Activated T-helper 1 cell treated with Interleukin-2 at 50 U/mL for 16 hours (primary cell): ENCODE data around the gene SEMA5B.

Experiments
- DNase-seq: peaks from one replicate; pipeline ENCODE4 v3.0.0-alpha.2; 2020; ENCODE audit warnings: low read depth

The SEMA5B gene

DNA sequence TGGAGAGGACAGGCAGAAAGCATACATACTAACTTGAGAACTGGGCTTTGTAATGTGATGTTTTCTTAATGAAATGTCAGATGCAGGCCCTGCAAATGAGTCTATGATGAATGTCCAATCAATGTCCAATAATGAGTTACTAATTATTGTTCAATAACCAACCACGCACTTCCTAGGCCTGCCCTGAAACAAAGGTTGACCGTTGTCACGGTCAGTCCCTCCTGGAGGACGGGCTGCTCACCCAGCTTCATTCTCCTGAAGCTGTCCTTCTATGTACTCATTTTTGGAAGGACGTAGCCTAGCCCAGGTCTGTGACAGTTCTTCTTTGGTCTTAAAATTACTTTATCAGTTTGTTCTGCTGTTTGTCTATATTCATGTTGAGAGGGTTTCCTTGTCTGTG is 30.9 kb upstream of the SEMA5B start:
- DNase-seq = no peak

DNA sequence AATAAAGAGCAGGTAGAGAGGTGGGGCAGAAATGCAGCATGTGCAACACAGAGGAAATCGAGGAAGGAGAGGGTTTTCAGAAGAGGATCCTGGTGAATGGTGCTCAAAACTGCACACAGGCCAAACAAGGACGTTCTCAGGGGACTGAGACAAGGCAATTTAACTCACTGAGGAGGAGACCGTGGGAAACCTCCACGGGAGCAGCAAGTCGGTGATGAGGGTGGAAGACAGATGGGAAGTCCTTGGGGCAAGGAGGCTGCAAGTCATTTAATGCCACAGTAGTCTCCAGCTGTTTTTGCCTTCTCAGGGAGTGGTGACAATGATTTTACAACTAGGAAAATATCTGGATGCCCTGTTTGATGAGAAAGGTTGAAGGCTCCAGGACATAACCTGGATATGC is 27.8 kb upstream of the SEMA5B start:
- DNase-seq = no peak

DNA sequence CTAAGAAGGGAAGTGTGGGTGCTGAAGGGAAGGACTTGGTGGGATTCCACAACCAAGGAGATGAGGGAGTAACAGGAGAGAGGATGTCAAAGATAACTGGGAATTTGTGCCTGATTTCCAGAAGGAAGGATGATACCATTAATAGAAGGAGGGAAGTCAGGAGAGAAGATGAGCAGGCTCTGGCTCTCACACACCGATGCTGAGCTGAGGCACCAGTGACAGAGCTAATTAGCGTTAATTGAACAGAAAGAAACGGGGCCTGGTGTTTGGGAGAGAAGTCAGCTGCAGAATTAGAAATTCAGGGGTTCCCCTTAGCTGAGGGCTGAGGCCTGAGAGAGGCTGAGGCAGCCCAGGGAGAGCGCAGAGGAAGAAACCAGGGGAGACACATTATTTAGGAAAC is 27.4 kb upstream of the SEMA5B start:
- DNase-seq = no peak

DNA sequence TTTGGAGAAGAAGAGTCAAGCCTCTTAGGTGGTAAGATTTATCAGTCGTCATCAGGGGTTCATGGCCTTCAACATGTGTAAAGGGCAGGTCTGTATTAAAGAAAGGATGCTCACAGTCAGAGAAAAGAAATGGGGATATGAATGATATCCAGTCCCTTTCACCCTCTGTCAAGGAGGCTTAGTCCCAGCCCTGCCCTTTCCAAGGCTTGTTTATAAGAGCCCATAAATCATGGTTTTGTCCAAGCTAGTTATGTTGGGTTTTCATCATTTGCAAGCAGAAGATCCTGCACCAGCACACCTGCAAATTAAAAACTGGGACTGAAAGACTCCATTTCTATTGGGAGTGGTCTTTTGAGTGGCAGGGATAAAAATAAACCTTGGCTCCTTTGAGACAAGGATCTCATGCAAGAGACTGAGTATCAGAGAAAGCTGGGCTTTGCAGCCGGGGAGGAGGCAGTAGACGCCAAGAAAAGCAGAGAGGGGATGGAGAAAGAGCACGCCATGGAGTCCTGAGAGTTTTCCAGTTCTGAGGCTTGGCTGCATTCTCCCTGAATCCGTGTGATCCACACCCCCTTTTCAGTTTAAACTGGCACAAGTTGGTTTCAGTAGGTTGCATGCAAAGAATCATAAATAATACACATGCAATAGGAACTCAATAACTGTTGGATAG is 26.7 kb upstream of the SEMA5B start:
- no peak for DNase-seq

DNA sequence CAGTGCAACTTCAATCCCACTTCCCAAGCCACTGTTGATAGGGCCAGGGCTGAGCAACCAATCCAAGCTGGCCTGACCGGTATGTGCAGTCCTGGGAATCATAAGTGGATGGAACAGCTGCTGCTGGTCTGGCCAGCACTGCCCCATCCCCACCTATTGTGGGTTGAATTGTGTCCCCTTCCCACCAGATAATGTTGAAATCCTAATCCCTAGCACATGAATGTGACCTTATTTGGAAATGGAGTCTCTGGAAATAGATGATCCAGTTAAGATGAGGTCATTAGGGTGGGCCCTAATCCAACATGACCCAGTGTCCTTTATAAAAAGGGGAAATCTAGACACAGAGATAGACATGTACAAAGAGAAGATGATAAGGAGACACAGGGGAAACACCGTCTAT is 25.5 kb upstream of the SEMA5B start:
- no peak for DNase-seq

DNA sequence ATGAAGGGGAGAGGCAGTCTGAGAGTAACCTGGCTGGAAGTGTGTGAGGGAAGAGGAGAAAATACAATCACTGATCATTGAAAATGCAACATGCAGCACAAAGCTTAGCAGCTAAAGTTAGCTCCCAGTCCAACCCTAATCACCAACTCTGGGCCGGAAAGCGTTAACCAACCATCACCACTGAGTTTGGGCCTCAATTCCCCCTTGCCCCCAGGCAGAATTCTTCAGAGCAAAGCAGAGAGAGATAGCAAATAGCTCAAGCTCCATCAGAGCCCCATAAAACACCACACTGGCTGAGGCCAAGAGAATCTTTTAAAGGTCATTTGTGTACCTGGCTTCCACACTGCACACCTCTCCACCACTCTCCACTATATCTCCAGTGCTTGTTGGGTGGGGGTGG is 23.1 kb upstream of the SEMA5B start:
- DNase-seq = no peak

DNA sequence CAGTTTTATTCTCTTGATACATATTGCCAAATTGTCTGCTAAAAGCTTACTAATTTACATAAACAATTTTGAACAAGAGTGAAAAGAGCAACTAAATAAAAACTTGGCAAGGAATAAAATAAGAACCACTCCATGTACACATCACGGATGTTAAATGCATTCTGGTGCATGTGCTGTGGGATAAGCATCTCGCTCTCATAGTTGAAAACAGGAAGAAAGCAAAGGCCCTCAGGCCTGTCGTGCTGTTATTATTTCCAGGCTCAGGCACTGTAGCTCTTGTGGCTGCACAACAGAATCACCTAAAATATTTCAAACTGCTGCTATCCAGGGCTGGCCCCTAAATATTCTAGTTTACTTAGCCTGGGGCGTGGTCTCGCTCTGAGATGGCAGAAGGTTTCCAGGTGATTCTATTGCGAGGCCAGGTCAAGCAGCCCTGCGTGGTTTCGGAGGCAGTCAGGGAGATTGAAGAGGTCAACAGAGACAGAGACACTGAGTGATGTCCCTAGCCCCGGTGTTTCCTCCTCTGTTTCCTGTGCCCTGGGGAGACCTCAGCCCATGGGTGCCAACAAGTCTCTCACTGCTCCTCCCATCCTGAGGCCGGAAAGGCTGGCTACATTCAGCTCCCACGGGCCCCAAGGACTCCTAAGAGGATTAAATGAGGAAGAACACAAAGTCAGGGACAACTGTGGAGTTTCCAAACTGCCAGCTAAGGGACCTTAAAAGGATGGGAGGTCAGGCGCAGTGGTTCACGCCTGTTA is 21.1 kb upstream of the SEMA5B start:
- DNase-seq = no peak

DNA sequence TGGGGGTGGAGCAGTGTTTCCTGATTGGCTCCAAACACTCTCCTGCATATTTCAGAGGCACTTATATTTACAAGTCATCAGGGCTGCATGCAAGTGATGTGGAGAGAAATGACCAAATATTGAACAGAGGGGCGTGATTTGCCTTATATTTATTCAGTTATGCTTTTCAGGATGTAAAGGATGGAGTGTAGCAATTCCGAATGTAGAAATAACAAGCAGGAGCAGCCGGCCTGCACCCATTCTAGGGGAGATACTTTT is 19.4 kb upstream of the SEMA5B start:
- no peak for DNase-seq

DNA sequence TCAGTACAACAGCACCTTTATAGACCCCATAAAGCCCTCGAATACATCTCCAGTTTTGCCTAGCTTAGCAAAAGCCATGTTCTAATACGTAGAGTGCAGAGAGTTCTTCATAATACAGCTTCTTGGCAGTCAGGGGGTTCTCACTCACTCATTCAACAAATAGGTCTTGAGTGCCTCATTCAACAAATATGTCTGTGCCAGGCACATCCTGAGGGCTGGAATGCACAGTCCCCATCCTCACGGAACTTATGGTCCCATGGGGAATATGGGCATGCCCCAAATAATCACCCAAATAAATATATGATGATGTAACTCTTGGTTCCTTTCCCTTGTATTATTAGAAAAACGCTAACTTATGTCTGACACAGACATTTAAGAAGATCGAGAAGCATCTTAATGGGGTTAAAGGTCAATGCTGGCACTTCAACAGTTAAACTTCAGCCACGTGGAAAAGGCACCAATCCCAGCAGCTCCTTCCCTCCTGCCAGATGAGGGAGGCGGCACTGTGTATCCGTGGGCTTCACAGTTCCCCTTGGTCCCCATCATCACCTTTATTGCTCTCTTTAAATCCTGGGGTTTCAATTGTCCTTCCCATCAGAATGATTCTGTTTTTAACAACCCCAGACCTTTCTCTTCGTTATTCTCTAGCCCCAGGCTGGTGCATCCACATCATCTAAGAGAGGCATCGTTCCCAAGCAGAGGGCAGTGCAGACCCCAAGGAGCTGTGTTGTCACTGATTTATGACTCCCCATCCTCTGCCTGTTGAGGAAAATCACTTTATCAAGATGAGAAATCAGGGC is 18.9 kb upstream of the SEMA5B start:
- DNase-seq = no peak

DNA sequence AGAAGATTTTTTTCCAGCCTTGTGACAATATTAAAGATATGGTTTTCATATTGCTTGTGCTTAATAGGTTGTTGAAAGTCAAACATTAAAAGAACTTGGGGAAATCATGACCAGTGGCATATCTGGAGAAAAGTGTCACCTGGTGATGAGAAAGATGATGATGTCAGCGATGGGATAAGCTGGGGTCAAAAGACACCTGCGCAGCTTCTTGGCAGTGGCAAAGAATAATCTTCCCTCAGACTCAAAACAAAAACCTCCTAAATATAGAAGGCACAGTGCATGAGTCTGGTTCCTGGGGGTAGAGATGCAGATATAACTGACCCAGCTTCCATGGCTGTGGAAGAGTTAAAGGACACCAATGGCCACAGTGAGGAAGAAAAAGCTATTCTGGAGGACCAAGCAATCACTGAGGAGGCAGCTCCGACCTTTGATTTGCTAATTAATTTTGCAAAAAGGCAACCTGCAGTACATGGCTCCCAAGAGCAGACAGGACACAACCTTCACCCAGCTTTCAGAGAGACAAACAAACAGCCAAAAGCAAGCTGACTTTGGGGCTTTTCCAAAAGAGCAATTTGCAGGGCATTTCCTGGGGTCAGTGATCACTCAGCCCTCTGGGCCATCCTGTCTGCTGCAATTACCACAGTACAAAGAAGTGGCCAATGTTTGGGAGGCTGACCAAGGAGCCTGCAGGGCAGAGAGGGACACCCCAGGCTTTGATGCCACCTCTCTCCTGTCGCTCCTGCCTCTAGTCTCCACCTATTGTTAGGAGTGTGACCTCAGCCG is 17.6 kb upstream of the SEMA5B start:
- no peak for DNase-seq

DNA sequence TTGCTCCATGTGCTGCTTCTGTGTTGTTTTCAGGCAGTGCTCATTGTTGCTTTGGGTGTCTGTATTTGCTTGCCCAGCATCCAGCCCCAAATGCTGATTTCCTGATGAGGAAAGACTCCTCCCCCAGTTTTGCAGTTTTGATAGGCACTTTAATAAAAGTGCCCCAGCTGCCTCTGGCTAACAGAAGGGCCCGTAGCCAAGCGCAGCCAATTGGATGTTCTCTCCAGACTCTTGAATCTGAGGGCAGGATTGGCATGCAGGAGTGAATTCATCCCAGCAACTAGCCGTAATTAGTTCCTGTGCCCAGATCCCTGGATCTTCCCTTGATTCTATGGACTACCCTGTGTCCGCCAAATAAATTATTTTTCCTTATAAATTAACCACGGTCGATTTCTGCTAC is 14.8 kb upstream of the SEMA5B start:
- DNase-seq = no peak

DNA sequence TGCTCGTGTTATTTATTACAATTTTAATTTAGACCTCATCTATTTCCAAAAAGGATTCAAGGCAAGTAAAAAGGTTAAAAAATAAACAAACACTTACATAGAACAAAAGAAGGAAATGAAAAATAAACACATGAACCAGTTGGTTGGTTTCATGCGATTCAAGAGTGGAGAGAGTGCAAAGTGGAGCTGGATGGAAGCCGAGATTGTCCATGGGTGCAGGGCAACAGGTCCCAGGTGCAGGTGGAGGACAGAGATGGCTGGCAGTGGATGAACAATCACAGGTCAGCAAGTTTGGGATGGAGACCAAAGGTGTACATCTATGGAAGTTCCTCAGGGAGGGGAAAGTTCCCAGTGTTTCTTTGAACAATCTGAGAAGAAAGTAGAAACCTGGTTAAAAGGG is 11.6 kb upstream of the SEMA5B start:
- no peak for DNase-seq

DNA sequence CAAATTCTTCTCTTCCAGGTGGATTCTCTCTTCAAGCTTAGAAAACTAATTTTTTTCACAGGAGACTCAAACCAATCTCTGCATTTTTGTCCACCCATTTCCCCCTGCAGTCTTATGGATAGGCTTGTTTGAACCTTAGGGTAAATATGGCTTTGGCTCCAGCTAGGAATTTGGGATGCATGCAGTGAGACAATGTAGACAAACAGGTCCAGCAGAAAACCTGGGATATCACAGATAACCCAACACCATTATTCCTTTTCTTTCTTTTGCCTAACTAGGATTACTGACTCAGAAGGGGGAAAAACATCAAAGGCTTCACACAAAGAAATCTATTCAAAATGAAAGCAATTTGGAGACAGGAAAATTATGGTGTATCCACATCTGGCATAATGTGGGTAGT is 11.2 kb upstream of the SEMA5B start:
- DNase-seq = no peak

DNA sequence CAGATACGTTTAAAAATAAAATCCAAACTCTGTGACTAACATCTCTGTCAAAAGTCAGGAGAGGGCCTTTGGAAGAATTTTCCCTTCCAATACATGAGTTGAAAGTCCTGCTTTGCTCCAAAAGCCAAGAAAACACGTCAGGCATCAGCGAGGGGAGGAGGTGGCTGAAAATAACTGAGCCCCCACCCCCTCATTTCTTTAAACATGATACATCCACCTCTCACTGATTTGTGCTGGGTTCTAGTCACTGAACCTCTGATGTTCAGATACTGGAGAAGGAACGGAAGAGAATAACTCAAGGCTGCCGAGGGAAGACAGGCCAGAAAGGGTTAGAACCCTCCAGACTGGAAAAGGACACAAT is 9.4 kb upstream of the SEMA5B start:
- no peak for DNase-seq

DNA sequence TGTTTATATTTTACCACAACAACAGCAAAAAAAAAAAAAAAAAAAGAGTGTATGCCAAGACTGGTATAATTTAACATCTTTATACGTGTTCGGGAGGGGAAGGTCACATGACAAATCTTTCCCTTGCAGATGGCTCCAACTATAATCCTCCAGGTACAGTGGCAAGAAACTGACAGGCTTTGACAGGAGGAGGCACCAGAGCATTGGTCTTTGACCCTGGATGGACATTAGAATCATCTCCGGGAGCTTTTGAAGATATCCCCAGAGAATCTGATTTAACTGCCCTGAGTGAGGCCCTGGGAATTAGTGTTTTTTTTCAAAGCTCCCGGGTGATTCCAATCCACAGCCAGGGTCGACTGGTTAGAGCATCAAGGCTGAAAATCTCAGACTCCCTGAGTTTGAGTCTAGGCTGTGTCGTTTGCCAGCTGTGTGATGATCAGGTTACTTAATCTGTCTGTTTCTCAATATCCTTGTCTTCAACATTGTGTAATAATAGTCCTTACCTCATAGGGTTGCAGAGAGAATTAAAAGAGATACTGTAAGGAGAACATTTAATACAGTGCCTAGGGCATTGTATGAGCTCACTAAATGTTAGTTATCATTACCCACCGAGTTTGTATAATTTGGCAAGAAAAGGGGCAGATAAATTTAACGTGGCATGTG is 8.9 kb upstream of the SEMA5B start:
- no peak for DNase-seq

DNA sequence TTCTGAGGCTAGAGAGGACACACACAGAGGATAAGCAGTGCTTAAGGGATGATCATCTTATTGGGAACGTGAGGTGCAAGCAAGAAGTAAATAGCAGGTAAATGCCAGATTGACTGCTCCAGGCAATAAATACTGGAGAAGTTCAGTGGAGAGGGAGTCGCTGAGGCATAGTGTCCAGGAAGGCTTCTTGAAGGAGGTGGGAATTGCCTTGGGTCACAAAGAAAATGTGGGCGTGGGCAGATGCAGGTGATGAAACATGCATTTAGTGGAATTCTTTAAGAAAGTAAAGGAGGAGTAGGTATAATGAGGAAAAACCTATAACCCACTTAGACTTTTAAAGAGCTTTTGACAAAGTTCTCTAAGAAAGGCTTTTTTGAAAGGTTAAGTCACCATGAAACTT is 7.4 kb upstream of the SEMA5B start:
- no peak for DNase-seq

DNA sequence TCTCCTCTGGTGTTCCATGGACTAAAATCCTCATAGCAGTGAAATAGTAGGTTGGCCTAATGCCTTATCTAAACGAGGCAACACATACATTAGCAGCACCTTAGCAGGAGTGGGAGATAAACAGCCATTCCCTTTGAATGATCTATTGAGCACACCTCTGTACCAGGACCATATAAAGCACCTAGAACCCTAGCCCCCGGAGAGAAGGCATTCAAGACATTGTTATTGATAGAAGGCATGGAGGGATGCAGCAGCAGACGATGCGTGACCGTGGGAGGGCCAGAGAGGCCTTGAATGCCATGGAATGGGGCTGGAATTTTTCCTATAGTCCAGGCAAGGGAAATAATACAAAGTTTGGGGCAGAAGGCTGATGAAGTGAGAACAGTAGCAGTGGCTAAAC is 6.6 kb upstream of the SEMA5B start:
- DNase-seq = no peak

DNA sequence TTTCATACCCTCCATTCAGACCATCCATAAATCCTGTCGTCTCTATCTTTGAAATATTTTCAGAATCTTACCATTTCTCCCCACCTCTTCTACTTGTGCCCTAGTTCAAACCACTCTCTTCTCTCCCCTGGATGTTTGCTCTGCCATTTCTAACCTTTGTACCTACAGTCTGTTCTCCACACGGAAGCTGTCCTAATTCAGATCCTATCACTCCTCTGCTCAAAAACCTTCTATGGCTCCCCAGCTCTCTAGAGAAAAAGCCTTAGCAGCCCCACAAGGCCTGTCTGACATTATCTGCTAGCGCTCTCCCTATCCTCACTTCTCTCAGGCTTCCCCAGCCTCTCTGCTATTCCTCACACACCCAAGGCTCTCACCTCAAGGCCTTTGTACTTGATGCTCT is 4.5 kb upstream of the SEMA5B start:
- no peak for DNase-seq

DNA sequence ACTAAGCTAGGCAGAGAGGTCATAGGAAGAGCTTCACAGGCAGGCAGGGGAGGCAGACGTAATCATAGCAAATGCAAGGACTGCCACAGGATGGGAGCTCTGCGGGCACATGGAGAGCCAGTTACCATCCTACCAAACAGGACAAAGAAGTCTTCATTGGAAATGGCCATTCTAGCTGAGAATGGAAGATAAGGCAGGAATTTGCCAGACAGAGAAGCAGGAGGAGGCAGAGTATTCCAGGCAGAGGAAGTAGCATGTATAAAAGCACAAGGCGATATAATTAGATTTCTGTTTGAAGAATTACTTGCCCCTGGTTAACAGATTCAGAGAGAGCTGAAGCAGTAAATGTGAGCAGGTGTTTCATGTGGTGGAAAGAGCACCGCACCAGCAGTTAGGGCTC is 3.5 kb upstream of the SEMA5B start:
- DNase-seq = no peak

DNA sequence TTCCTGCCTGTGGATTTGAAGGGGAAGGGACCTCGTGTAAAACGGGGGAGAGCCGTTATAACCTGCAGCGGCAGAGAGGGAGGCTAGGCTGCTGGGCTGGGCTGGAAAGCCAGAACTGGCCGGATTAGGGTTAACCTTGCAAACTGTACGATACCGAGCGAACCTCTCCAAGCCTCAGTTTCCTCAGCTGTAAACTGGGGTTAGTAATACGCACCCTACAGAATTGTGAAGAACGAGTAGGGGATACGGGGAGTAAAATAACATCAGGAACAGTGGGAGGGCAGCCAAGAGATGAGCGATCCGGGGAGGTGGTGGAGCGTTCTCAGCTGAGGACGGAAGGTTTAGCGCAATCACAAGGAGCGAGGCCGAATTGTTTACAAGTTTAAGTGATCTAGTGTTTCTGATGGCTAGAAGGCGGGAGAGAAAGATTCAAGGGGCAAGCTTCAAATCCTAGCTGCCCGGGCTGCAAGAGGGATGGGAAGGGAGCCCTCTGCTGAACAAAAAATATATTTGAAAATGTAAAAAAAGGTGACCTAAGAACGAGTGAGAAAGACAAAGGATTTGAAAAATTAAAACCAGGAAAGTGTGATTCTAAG is 768 bp upstream of the SEMA5B start:
- DNase-seq = no peak

DNA sequence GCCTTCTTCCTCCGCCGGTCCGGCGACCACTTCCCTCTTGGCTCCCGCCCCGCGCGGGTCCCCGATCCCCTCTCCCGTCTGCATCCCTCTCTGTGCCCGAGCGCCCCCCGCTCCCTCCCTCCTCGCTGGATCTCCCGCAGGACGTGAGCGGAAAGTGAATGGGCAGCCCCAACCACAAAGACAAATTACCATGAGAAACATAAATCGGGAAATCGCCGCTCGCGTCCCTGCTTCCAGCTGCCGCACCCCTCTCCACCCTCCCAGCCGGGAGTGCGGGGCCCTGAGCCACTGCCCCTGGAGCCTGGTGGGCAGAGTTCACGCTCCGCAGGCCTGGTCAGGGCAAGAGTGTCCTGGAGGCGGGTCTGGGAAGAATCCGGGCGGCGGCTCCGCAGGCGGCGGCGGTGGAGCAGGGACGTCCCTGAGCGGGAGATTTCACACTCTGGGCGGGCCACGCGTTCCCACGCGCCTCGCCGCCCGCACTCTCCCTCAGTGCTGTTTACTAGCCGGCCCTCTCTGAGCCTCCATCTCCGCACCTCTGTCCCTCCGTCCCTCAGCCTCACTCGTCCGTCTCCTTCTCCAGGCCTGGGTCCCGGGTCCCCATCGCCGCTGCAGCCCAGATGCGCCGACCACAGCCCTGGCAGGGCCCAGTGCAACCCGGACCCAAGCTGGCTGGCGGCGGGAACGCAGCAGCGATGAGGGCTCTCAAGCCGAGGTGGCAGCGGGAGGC is 835 bp downstream of the SEMA5B start:
- DNase-seq = no peak
